HG03196 (cell line): Measurements from ENCODE around the gene GABRB3.

Experiments used
- ATAC-seq: cut with Tn5 transposase; IDR thresholded peaks from one replicate; pipeline ENCODE4 v1.9.1; 2021; ENCODE audit not compliant: unreplicated experiment

Gene GABRB3

DNA sequence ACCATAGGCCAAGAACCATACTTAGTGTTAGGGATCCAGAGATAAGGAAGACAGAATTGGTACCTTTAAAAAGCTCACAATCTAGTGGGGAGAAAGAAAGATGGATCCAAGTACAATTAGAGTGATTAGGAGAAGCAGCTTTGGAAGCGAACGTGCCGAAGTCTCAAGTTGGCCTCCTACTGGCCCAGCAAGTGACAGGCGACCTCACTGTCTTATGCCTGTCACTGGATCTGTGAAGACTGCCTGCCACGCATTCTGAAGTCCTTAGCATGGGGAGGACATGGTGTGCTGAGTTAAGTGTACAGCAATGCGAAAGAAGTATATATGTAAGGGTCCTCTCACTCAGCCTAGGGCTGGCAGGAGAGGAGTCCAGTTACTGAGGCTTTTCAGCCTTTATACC lies 141.0 kb downstream of the GABRB3 start:
- ATAC-seq: no peak

DNA sequence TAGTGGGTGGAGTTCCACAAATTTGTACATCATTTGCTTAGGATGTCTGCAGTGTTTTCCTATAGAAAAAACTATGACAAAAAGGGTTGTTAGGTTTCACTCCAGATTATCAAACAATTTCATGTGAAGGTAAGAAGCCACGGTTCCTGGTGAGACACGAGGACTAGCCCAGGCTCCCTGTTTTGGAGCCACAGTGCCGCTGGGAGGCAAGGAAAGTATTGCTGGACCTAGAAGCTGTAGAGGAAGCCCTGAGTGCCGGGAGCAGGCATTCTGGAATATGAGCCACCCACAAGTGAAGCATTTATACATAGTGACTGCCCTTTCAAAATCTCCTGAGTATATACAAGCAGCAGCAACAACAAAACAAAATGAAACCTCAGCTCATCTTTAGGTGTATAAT lies 142.0 kb downstream of the GABRB3 start:
- ATAC-seq: no peak

DNA sequence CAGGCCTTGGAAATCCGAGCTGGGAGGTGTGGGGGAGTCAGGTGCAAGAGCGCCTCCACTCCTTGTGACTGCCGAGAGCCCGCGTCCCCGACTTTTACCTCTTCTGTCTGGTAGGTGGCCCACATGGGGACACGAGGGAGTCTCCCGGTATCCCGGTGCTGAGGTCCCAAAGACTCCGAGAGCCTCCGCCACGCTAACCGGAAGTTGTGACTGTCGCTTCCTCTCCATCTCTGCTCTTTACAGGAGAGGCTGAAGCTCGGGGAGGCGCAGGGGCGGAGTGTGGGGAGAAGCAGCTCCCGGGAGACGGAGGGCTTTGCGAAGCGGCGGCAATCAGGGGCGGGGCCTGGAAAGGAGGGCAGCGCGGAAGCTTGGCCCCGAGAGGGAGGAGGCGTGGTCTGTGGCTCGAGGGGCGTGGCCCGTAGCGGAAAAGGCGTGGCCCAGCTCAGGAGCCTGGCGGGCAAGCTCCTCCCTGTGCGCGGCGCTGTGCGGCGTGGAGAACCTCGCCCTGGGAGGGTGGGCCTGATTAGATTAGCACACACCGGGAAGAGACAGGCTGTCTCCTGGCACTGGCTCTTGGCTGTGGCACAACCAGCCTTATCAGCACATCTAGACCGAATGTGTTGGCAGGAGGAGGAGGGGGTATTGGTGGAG lies 143.9 kb downstream of the GABRB3 start:
- ATAC-seq: no peak

- no peak for ATAC-seq
Measured at GRCh38 chr15:26628071-26628470, 144.8 kb downstream of the GABRB3 start.

GRCh38 chr15:26624128-26624527 lies 148.7 kb downstream of the GABRB3 start:
- no peak for ATAC-seq

DNA sequence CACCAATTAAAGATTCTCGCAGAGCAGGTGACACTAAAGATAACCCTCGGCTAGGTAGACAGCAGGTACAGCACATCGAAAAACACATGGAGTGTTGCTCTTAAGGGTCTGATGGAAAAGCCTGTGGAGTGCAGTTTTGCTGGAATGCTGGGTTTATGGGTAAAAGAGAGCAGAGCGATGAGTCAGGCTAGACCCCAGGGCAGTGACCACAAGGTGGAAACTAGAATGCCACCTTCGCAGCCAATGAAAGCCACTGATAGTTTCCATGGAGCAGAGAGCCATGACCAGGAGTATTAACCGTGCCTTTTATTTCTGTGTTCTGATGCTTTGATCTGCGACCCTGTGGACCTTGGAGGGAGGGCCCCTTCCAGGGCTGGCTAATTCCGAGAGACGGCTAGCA lies 149.8 kb downstream of the GABRB3 start:
- no peak for ATAC-seq

- ATAC-seq: no peak
Measured at GRCh38 chr15:26621816-26622215, 151.1 kb downstream of the GABRB3 start.

DNA sequence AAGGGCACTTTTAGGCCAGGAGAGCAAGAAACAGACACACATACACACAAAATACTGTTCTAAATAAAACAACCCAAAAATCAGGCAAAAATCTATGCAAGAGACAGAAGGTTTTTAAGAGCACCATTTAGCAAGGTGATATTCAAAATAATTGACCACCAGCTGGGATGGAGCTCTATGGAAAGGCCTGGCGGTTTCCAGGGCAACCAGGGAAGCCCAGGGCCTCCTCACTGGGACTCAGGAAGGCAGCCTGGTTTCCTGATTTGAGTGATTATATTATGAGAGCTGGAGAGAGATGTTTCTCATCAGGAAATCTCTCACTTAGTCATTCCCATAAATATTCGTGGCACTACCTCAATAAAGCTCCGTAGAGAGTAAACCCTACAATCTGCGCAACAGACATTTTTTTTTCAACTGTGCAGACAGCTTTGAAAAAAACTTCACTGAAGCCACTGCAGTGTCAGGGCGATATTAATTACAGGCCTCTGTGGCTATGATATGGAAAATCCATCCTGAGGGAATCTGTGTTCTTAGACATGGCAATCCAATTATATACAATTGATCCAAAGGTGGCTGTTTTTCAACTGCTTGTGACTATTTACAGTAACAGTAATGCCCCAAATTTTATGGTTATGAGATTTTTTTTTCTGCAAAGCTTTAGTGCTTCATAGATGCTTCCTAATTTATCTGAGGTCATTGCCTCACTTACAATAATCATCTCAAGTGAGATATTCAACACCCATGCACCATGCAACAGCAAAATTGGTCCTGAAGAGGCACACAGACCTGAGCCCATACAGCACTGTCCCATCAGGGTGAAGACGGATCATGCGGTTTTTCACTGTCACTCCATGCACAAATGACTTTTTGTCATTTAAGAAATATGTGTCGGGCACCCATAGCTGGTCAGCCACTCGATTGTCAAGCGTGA lies 152.1 kb downstream of the GABRB3 start:
- ATAC-seq: no peak

DNA sequence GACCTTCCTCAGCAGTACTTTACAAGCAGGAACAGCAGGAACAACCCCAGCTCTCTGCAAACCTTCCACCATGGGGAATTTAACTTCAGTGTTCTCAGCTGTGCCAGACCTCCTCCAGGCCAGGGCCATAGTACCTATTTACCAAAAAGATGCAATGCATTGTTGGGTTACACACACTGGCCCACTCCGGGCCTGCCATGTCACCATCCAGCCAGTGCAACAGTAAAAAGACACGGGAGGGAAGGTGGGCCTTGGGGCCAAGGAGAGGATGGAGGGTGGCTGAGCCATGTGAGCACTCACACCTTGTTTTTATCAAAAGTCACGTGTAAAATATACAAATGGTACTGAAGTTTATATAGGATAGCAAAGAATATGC lies 157.0 kb downstream of the GABRB3 start:
- no peak for ATAC-seq

GRCh38 chr15:26615188-26615926 lies 157.5 kb downstream of the GABRB3 start:
- no peak for ATAC-seq

GRCh38 chr15:26614734-26615133 lies 158.1 kb downstream of the GABRB3 start:
- no peak for ATAC-seq

- ATAC-seq: no peak
Measured at GRCh38 chr15:26598704-26599103, 174.2 kb downstream of the GABRB3 start.

GRCh38 chr15:26595611-26596010 lies 177.3 kb downstream of the GABRB3 start:
- no peak for ATAC-seq

GRCh38 chr15:26590676-26591075 lies 182.2 kb downstream of the GABRB3 start:
- no peak for ATAC-seq

DNA sequence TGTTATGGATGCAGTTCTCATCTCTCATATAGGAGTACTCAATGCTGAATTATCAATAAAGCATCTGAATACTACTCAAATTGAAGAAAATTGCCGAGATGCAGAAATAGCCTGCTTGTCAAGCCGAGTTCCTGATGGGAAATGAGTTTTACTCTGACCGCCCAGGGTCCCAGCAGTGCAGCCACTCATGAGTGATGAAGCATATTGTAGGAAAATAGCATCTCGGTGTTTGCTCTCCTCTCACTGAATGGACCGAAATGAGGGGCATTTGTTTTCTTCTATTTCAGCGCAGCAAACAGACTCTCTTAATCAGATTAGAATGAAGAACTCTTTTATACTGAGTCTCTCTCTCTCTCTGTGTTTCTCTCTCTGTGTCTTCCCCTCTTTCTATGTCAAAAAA lies 190.0 kb downstream of the GABRB3 start:
- ATAC-seq: no peak

DNA sequence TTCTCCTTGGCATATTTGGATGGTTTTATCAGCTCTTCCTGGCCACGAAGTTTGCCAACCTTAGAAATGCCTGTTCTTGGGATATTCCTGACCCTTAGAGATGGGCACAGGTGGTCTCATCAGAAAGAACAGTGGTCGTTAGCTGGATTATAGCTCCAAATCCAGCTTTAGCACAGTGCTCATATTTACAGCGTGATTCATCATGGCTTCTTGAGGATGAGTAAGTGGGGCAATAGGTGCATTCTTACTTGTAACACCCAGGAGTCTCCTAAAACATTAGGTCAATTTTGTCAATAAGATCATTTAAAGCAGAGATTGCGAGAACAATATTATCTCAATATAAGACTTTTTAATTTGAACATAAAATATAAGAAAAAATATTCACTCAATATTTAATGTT lies 191.9 kb downstream of the GABRB3 start:
- no peak for ATAC-seq

DNA sequence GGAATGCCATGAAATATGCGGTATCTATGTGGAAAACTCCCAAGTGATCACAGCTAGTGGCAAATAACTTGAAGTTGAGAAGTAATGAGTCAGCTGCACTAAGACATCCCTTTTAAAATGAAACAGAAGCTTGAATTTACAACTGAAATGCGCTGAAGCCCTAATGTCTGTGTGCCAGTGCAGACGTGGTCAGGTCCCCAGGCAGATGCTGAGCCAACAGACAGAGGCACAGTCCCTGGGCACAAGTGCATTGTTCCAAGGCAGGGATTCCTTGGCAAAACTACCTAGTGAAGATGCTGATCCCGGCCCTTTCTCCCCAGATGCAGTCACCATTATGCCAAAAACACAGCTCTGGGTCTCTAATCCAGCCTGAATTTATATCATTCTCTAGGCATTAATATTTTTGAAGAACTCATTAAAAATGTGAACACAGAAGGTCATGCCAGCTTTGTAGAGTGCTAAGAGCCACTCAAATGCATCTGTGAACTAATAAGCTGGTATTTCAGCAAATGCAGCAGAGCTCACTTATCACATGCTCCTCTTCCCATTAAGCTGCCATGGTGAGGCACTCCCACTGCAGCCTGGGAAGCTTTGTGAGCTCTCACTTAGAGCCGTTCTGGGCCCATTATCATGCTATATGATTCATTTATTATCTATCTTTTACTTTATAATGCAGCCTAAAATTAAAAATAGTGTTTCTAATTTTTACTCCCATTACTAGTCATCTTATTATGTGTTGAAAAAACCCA lies 200.1 kb downstream of the GABRB3 start:
- ATAC-seq: no peak

GRCh38 chr15:26571346-26571745 lies 201.5 kb downstream of the GABRB3 start:
- ATAC-seq: no peak

DNA sequence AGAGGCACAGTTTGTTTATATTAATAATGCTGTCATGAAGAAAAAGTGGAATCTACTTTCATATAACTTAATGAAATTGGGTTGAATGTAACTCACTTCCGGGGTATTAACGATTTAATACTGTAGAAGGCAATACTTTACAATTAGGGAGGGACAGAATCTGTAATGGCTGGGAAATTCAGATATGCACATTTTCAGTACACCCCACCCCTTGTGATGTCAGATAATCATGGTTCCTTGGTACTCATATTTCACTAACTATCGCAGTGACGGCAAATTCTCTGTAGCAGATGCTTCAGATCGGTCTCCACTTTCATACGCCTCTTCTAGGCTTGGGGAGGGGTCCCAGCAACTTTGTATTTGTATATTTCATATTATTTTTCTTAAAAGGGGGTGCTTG lies 207.3 kb downstream of the GABRB3 start:
- ATAC-seq: no peak

GRCh38 chr15:26564361-26564760 lies 208.5 kb downstream of the GABRB3 start:
- no peak for ATAC-seq

DNA sequence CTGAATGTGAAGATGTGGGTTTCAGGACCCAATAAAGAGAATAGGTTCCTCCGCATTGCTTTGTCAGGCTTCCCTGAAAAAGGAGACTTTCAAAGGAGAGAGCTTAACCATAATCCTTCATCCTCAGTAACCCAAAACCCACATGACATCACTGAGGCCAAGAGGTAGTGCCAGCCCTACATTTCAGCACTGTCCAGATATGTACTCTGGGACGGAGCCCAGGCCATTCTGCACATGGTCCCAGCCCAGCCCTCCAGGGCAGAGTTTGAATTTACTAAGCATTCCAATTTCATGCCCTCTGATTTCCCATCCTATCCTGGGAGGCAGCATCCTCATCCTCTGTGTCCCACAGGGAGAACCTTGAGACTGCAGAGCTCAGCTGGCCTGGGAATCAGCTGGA lies 210.5 kb downstream of the GABRB3 start:
- no peak for ATAC-seq
